ENCODE measurements around the gene ARHGAP25. TPM values are rescaled to one million over a fixed set of nuclear protein-coding genes. Genes with fewer than 3 reads are reported as not detected.

The ARHGAP25 gene
- total and polyA plus RNA-seq, 2 donors (not counting 3 experiments of a cell fraction or from before 2014, with no cell fraction given) = 0.50 to 2.0 TPM

DNA sequence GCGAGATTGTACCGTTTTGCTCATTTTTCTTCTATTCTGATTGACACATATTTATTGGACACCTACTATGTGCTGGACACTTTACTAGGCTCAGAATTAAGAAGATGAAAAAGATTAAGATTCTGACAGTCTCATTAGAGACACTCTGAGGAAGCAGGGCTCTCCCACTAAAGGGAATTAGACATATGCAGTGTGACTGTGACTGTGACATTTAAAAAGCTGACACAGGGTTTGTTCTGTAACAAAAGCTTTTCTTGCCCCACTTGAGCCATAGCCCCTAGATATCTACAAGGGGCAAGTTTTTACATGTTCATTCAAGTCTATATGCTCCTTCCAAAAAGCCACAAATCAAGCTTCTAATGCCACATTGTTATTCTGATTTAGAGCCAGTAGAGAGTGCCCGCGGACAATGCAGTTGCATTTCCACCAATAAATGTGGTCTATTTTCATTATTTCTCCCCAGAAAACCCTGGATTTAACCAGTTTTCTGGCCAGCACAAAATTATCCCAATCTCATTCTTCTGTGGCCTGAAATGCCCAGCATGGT, 9.8 kb downstream of the ARHGAP25 start:
- FAIRE-seq (no peak), DNase-seq (ENCODE audit: low read depth, low spot score) (no peak)
- no peak overlapping the region for H3K9ac ChIP-seq (replicated peaks; ENCODE audit: extremely low read depth, insufficient read depth, low read length)
- no peaks in the 10 kb centered on the region for H3K9me3 ChIP-seq (replicated peaks; ENCODE audit: control insufficient read depth, insufficient read depth, low read length)
- no peaks in the 10 kb centered on the region for H3K36me3 ChIP-seq (ENCODE audit: control insufficient read depth in 2 of 2, extremely low read depth in 1 of 2, insufficient read depth in 2 of 2, low read length in 2 of 2)
- CTCF ChIA-PET = interaction anchor here (1.0 to 7.2 kb wide), 10 partner anchors 23 to 281 kb away, joined by 3 to 69 read pairs (median 5); no protein-coding TSS in a partner anchor
- peaks cover 0 to 7% of the 10 kb centered on the region in 2 experiments for H3K27me3 ChIP-seq (ENCODE audit: control insufficient read depth in 2 of 2, insufficient read depth in 2 of 2, low read length in 2 of 2)
- H3K4me3 ChIP-seq (replicated peaks in 1 of 3; ENCODE audit: insufficient read depth in 1 of 3, low read depth in 1 of 3, low read length in 3 of 3) = no peak overlapping the region
- no peaks in the 10 kb centered on the region for H3K79me2 ChIP-seq (ENCODE audit: control insufficient read depth, insufficient read depth, low read length)
- POLR2A ChIA-PET = no interaction called here
- BruUV-seq (replicated peaks) = no TSS peak
- H2AFZ ChIP-seq (ENCODE audit: low read depth, low read length) = no peak overlapping the region
- no peak overlapping the region for H3K27ac ChIP-seq (ENCODE audit: insufficient read depth, low read depth, low read length)
- dilution Hi-C loops (cut with MboI; ENCODE audit: extremely low pct_ligation_motif_present, low sequenced_read_pairs) (loop anchor here (25.0 kb wide), 1 partner anchor 193 kb away; no protein-coding TSS in a partner anchor), intact Hi-C loops (cut with micrococcal nuclease) (no loop called here)
- TF ChIP-seq FOS (IDR thresholded peaks at IDR 0.05; ENCODE audit: borderline replicate concordance, insufficient read depth, low read length) = no peak
- no peak for TF ChIP-seq EZH2 (IDR thresholded peaks at IDR 0.05; ENCODE audit: borderline replicate concordance, low read depth, low read length, severe bottlenecking)
- TF ChIP-seq, protein P1, sequence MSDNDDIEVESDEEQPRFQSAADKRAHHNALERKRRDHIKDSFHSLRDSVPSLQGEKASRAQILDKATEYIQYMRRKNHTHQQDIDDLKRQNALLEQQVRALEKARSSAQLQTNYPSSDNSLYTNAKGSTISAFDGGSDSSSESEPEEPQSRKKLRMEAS (IDR thresholded peaks at IDR 0.05; ENCODE audit: insufficient read depth, insufficient read length) = no peak
- TF ChIP-seq, protein P2, sequence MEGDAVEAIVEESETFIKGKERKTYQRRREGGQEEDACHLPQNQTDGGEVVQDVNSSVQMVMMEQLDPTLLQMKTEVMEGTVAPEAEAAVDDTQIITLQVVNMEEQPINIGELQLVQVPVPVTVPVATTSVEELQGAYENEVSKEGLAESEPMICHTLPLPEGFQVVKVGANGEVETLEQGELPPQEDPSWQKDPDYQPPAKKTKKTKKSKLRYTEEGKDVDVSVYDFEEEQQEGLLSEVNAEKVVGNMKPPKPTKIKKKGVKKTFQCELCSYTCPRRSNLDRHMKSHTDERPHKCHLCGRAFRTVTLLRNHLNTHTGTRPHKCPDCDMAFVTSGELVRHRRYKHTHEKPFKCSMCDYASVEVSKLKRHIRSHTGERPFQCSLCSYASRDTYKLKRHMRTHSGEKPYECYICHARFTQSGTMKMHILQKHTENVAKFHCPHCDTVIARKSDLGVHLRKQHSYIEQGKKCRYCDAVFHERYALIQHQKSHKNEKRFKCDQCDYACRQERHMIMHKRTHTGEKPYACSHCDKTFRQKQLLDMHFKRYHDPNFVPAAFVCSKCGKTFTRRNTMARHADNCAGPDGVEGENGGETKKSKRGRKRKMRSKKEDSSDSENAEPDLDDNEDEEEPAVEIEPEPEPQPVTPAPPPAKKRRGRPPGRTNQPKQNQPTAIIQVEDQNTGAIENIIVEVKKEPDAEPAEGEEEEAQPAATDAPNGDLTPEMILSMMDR (IDR thresholded peaks at IDR 0.05; ENCODE audit: extremely low read depth in 1 of 2, insufficient read depth in 1 of 2, low read depth in 1 of 2, low read length in 2 of 2) = no peak
- TF ChIP-seq POLR2AphosphoS5 (IDR thresholded peaks at IDR 0.05; ENCODE audit: insufficient read depth, low read depth, low read length) = no peak
- no peak for TF ChIP-seq GATA2 (IDR thresholded peaks at IDR 0.05; ENCODE audit: insufficient read depth, insufficient read length, low read depth, low read length)
- no peak for TF ChIP-seq MYC (IDR thresholded peaks at IDR 0.05; ENCODE audit: low read depth, low read length)
- no peak for TF ChIP-seq POLR2A (IDR thresholded peaks at IDR 0.05; ENCODE audit: low read depth, low read length)
- H4K20me1 ChIP-seq (replicated peaks; ENCODE audit: control insufficient read depth, extremely low read depth, insufficient read depth, low read length) = no peaks in the 10 kb centered on the region
- no peaks in the 10 kb centered on the region for H3K9me1 ChIP-seq (replicated peaks; ENCODE audit: control insufficient read depth, extremely low read depth, insufficient read depth, low read length)
- no peak overlapping the region for H3K4me2 ChIP-seq (ENCODE audit: insufficient read depth, low read length)
- H3K4me1 ChIP-seq (ENCODE audit: control insufficient read depth, extremely low read depth, insufficient read depth, low read length) = peaks cover 6% of the 10 kb centered on the region

Data from endothelial cell of umbilical vein (primary cell).